GM19324 (cell line): ENCODE data around the gene DPYSL3.
A peak's percentile ranks its signal among the peaks of the same experiment; 100 is the strongest.

Experiments
- ATAC-seq: cut with Tn5 transposase; IDR thresholded peaks from one replicate; pipeline ENCODE4 v1.9.1; 2021; ENCODE audit warnings: mild to moderate bottlenecking, moderate library complexity; ENCODE audit not compliant: unreplicated experiment, low FRiP score

The DPYSL3 gene

DNA sequence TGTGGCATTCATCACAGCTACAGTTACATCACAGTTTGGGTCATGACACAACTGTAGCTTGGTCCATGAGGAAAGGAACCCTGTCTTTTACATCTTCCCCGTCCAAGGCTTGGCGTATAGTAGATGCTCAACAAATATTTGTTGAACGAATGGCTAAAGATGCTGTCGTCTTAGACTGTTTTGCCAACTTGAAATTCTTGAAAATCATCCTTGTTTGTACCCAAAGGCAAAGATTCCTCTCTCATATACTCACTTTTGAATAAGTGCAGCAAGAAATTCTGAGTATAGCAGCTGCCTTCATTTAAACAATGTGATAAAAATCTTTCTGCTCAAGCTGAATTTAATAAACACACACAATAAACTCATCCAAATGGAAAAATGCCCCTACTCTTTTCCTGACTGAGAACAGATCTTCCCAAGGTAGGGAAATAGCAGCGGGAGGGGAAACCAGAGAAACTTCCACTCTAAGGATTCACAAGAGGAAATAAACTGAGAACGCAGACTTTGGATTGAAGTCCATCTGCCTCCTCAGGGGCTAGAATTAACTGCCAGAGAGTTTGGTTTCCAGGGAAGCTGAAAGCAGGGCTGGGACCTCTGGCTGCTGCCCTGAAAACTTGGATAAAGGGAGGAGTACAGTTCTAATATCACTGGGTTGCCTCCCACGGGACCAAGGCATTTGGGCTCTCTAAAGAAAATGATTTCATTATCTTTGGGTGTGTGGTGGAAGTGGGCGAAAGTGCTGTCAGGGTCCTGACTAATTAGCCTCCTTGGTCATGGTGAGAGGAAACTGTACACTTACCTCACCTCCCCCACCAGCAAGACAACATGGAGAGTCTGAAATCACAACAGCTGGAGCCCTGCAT, 99.1 kb downstream of the DPYSL3 start:
- ATAC-seq: no peak

DNA sequence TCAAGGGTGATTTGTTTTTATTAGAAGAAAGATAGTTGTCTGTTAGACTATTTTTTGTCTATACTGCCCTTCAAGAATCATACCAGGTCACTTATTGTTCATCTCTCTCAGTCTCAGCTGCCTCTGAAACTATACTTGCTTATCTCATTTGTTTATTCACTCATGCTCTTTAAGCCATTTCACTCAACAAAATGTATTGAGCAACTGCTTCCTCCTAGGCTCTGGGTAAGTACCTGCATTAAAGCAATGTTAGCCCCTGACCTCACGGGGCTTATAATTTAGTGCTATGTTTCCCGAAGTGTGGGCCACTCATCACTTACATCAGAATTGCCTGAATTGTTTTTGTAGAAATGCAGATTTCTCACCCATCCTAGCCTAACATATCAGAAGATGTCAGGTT, 100.9 kb downstream of the DPYSL3 start:
- no peak for ATAC-seq

DNA sequence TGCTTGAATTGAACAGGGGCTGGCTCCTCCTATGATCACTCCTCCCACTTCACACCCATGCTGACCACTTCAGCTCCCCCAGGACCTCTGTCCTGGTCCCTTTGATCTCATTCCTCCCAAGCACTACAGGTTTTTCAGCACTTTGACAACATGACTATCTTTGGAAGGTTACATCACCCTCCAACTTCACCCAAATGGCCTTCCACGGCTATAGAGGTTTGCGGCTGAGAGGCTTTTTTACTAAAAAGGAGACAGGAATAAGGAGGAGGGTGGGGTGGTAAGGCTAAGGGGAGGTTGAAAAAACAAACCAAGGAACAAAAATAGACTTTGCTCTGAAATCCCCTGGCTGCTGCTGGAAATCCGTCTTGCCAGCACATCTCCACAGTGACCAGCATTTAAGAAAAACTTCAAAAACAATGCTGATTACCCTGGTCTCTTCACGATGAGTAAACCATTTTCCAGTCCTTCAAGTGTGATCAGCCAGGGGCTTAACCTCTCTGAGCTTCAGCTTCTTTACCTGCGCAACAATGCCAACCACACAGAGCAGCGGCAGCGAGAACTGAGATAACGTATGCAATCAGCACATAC, 102.7 kb downstream of the DPYSL3 start:
- ATAC-seq: no peak

DNA sequence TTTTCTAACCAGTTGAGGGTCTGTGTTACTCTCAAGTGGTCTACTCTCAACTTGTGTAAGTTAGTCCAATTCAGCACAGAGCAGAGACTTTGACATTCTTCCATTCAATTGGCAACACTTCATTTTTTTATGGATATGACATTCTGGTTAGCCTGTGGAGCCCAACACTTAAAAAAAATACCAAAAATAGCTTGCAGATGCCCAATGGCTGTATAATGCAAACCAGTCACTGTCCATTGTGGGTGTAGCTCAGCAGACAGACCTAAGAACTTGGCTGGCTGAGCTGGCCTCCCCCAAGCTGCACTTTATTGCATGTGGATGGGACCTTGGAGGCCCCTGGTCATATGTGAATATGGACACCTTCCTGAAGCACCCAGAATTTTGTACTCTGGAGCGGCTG, 103.2 kb downstream of the DPYSL3 start:
- ATAC-seq: no peak

DNA sequence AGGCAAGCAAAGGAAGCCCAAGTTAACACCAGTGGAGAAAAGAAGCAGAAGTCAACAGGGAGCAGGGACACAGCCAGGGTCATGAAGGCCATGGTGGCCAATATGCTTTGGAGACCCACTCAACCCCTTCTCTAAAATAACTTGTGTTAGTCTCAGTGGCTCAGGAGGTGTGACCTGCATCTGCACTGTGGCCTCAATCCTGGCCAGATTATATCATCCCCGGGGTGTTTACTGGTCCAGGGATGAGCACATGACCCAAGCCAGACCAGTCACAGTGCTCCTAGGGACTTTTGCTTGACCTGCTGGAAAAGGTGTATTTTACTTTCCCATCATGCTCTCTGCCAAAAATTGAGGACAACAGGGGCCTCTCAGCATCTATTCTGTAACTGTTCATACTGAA, 105.2 kb downstream of the DPYSL3 start:
- ATAC-seq: peak; percentile 29

DNA sequence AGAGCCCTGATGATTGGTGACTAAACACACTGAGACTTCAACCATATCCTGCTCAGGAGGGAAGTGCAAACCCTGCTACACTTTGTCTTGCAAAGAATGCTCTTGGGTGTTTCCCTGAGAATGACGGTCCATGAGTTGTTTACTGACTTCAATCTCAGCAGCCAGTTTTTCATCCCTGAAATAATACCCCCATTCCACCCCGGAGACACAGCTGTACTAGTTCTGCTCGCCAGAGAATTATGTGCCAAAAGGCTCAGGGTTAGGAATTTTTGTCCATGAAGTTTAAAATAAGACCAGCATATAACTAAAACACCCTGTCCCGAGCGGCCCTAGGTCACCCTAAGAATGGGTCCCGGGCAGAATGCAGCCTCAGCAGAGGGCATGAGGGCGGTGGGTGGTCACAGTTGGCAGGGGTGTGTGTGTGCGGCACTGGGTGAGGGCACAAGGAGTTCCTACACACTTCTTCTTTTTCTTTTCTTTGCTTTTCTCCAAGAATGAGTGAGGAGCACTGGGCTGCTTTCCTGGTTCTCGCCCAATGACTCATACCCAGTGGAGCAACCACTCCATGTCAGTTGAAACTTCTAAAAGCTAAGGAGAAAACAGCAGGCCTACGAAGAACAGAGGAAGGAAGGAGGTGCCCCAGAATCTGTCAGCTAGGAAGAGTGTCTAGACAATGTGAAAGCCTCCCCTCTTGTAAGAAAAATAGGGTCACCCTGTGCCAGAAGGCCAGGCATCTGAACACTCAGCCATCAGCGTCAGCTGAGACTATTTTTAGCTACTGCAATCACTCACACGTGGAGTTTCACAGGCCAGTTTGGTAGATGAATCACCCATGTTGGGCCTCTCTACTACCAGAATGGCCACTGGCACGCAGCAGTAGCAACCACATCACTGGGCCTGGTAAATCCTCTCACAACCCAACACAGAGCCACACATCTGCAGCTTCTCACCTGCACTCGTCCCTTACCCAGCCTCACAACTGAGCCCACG, 105.9 kb downstream of the DPYSL3 start:
- peak; percentile 93 for ATAC-seq

DNA sequence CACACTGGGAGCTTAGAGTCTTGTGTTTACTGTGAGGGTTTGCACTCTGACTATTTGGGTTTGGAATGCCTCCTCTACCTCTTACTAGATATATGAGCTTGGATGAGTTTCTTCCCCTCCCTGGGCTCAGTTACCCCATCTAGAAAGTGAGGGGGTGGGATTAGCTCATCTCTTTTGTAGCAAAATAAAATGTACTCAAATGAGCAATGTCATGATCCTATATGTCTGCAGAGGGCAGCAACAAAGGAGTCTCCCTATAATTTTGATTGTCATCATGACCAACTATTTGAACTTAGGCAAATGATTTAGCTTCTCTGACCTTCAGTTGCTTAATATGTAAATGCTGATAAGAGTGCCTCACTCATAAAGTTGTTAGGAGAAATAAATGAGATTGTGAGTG, 109.0 kb downstream of the DPYSL3 start:
- no peak for ATAC-seq

DNA sequence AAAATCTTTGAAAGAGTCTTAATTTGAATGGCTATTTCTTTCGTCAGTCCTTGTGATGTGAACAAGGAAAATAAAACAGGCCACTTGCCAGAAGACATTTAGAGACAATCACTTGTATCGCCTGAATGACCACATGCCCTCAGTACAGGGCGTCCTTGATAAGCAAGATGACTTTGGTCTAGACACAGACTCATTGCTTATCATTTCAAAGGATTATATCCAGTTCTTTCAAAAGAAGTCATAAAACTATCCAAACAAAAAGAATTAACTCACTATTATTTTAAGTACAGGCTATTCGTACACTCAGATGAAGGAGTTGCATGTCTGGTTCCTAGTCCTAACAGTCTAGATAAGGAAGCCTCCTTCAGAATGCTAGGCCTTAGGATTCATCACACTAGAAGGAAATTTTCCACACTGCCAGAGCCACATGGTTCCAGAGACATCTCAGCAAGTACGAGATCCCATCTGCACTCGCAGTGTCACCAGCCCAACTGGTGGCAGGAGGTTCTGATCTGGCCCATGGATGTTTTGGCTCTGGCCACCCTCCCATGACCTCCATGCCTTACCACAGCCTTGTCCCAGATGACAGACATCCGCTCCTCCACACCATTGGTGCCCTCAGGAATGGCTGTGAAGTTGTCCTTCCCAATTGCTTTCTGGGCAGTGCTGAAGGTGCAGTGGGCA, 109.6 kb downstream of the DPYSL3 start:
- no peak for ATAC-seq

DNA sequence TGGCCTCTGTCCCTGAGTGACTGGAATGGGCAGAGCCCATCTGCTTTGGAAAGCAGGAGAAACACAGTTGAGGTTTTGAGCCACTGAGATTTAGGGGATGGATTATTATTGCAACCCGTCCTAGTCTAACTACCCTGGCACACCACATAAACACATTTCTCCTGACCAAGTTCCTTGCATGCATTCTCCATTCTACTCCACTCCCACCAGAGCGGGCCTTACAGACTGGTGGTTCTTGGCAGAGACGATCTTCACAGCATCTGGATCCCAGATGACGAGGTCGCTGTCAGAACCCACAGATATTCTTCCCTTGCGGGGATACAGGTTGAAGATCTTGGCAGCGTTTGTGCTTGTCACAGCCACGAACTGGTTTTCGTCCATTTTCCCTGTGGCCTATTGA, 111.0 kb downstream of the DPYSL3 start:
- ATAC-seq: no peak

DNA sequence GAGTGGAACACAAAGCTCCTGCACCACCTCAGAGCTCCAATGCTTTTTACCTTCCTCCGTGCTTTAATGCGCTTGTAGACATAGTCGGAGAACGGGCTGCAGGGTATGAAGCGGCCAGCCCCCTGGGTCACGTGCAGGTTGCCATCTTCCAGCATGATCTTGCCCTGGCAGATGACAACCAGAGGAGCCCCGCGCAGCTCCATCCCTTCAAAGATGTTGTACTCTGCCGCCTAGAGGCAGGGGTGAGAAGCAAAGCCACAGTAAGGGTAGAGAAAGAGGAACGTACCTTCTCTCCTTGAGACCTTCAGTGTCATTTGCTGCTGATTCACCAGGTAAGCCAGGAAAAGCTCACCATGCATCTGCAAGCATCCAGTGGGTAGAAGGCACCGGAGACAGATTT, 112.3 kb downstream of the DPYSL3 start:
- no peak for ATAC-seq

DNA sequence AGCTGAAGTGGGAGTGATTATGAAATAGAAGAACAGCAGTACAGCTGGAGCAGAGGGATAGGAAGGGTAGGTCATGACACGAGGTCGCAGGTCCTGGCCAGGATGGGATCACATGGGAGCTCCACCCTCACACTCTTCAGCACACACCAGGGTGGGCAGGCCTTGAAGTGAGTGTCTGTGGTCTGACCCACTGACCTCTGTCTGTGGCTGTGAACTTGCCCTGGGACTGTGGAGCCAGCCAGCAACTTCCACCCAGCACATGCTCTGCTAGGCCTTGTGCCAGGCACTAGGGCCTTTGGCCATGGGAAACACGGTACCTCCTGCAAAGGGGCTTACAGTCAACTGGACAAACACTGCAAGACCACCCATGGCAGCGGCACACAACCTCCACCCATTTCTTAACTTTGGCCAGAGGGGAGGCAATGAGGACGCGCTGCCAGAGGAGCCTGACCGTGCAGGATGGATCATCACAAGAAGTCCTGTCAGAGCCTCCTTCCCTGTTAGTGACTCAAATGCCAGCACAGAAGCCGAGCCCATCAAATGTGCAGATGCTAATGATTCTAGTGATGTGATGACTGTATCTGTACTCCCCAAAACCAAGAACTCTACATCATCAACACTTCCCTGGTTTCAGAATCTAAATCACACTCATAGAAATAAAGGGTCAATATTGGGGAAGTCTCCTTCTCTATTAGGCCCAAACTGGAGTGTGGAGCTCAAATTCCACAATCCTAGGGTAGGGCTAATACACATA, 113.6 kb downstream of the DPYSL3 start:
- ATAC-seq: no peak

DNA sequence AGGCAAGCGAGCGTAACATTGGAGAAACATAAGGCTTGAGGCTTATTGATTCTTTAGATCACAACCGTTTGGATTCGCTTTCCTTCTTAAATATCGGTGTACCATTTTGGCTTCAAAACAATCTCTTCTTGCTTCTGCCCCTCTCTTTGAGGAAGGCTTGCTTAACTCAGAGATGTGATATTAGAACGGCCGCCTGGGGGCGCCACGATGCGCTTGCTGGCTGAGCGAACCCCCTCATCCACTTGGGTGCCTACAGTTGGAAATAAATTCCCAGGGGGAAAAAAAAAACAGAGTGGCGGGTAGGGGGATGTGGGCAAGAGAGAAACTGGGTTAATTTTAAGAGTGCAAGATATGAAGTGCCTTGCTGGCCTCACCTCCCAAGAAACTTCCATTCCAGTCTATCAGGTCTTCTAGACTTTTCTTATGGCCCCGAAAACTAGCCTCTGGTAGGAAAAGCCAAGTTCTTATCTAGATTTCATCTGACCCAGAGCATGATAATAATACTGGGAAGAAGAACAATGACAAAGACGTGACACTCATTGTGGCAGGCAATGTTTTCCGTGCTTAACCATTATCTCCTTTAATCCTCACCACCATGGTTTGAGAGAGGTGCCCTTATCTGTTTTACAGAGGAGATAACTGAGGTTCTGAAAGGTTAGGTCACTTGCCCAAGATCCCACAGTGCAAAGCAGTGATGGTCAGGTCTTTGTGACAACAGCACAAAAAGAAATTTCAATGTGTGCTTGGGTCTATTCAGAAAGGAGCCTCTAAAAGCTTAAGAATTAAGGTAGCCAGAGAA, 115.8 kb downstream of the DPYSL3 start:
- ATAC-seq: no peak

DNA sequence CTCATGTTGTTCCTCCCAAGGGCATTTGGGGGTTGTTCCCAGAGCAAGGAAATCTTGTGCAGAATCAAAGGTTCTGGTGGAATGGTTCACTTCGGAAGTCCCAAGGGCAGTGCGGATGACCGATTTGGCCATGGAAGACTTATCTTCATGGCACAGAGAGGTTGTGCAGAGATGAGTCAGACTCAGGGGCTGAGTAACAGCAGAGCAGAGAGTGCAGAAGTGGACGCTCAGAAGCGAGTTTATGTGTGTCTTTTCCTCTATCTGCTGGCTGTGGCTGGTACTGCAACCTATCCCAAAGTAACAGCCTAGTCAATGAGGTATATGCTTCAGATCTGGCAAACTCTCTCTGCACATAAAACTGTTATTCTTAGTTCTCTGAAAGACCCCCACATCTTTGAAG, 118.1 kb downstream of the DPYSL3 start:
- ATAC-seq: peak; percentile 83

DNA sequence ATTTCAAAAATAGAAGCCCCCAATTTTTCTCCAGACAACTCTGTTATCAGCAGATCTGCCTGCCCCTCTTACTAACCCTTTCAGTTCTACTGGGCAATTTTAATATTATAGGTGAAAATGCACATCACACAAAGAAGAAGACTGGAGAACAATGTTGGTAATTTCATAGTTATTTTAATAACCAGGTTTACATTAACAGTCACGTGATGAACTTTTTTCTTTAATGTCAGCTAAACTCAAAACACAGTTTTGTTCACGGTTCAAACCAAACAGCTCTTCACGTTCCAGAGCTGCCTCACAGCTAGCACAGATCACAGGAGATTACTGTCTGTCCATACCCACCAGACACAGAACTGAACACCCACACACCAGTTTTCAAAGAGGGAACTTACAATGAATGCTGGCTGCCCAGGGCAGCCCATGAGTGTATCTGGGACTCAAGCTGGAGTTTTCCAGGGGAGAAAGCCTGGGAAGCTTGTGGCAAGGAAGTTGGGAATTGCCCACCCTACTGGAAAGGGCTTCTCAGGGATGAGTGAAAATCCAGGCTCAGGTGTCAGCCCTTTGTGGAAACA, 119.1 kb downstream of the DPYSL3 start:
- no peak for ATAC-seq

DNA sequence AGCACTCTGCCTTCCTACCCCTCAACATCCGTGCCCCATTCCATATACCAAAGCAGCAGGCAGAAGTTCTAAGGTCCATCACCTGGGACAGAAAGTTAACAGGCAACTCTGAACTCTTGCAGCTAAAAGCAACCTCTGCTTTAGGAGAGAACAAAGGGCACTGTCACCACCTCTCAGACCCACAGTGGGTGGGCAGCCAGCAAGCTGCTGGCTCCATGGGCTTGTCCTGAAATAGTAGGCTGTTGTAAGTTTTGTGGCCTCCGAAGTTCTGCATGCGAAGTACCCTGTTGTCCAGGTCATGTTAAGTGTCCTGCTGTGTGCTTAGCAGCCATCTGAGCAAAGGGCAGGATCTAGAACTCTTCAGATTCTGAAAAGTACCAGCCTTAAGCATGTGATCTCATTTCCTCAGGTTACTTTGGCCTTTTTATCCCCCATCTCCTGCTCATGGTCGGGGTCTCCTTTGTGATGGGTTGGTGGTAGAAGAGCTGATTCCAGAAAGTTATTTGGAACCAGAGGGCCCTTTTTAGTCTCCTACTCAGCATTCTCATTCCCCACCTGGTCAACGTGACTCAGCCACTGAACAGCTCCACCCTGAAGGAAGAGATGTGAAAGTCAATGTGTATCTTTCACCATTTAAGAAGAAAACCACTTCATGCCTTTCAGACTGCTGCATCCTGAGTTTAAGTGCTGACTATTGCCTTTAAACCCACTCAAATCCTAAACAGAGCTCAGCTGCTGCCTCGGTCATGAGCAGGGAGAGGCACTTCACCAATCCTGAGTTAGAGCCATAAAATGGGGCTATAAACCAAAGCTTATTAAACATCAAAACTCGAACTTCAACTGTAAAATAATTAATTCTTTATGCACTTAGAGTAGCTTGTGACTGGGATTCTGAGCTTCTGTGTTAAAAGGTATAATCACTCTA, 121.4 kb downstream of the DPYSL3 start:
- ATAC-seq: no peak

DNA sequence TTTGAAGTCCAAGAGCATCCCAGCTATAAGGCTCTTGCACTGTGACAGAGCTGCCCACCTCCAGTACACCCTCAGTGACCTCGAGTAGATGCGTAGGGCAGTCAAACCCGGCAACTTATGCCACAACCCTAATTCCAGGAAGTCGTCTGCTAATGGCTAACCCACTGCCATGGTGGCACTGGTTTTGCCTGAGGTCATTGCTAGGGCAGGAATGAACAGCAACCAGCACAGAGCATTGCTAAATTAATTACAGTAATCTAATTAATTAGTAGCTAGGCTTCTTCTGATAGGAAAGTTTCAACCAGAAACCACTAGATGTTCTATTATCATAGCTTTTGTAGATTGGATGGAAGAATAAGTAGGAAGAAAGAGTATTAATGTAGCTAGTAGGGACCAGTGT, 122.8 kb downstream of the DPYSL3 start:
- no peak for ATAC-seq

DNA sequence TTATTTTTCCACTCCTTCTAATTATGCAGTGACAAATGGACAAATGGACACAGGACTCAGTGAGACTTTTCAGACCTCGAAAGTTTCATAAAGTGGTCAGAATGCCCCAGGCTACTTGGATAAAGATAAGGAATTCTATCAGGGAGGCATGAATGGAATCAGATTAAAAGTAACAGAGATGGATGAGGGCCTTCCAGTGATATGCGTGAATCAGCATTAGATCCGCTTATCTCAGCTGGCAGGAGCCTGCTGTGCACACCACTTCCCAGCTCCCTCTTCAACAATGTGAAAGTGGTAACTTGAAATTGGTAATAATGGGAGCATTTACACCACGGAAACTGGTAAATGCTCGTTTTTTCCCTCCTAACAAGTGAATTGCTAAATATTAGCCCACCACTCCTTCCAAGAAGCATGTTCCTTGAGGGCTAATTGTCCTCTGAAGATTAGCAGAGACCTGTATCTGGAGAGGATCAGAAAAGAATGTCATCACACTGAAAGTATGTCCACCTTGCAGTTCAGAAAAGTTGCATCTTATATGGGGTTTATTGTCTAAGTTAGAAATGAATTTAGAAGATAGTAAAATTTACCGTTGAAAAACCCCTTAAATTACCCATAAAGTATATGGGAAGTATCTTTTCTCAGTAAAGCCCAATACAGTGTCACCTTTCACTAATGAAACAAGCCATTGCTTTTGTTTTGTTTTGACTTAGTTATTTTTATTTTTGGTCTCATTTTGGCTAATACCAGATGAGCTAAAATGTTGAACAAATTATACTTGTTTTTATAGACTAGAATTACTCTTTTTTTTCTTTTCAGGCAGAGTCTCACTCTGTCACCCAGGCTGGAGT, 125.3 kb downstream of the DPYSL3 start:
- ATAC-seq: no peak
